GM23248 (cell line): ENCODE results near the gene TENM3.

Experiments used
- EZH2 ChIP-seq: fragments of 200-600 bp; sonication (generic); IDR thresholded peaks from 2 replicates; pipeline ENCODE4 v1.6.1; 2018; ENCODE audit warnings: antibody characterized with exemption, mild to moderate bottlenecking; ENCODE audit not compliant: insufficient read depth, poor library complexity, severe bottlenecking
- EZH2phosphoT487 ChIP-seq: fragments of 200-600 bp; sonication (generic); IDR thresholded peaks from 2 replicates; pipeline ENCODE4 v1.6.1; 2018; ENCODE audit warnings: antibody characterized with exemption, moderate library complexity, mild to moderate bottlenecking, low read depth; ENCODE audit not compliant: insufficient read depth

- TF ChIP-seq EZH2 (no peak), EZH2phosphoT487 (no peak)
Measured at GRCh38 chr4:182449186-182449929, 206.2 kb downstream of the TENM3 start.
